DND-41 (cell line): ENCODE measurements around the gene RAI14.
"Not testable (repeated sequence)": the region's sequence is repeated elsewhere in the genome, so short reads cannot be mapped to it uniquely, and the experiment has no call there.

Experiments
- ATAC-seq: fragments of 200-7000 bp; cut with Tn5 transposase; 3 replicates; pipeline ENCODE4 v1.9.1; 2021; ENCODE audit warnings: low read depth; ENCODE audit not compliant: insufficient read depth
- DNase-seq: peaks from one replicate; pipeline ENCODE4 v3.0.0-alpha.2; 2020
- H2AFZ ChIP-seq: 2 replicates; pipeline ENCODE4 v1.6.0; 2012; ENCODE audit warnings: low read depth, low read length
- H3K27ac ChIP-seq: 2 replicates; pipeline ENCODE4 v1.5.1; 2012; ENCODE audit warnings: low read length, inconsistent platforms
- H3K27me3 ChIP-seq: fragments of 200-600 bp; sonication (generic); 2 replicates; pipeline ENCODE4 v1.6.0; 2012; ENCODE audit warnings: low read length, mild to moderate bottlenecking, inconsistent platforms; ENCODE audit not compliant: insufficient read depth, poor library complexity
- H3K36me3 ChIP-seq: 2 replicates; pipeline ENCODE4 v1.5.1; 2012; ENCODE audit warnings: low read length, inconsistent platforms; ENCODE audit not compliant: insufficient read depth
- H3K4me1 ChIP-seq: 2 replicates; pipeline ENCODE4 v1.5.1; 2012; ENCODE audit warnings: mild to moderate bottlenecking, low read length; ENCODE audit not compliant: insufficient read depth
- H3K4me2 ChIP-seq: 2 replicates; pipeline ENCODE4 v1.6.0; 2012; ENCODE audit warnings: mild to moderate bottlenecking, moderate library complexity, low read length, inconsistent platforms; ENCODE audit not compliant: insufficient read depth
- H3K4me3 ChIP-seq, 2 experiments: fragments of 200-600 bp in 1 of 2; shearing (Covaris generic) in 1 of 2; 2 replicates each; pipeline ENCODE4 v1.5.1; 2012 to 2016; ENCODE audit warnings: inconsistent platforms in 2 of 2, low read length in 2 of 2, mild to moderate bottlenecking in 2 of 2, low read depth in 1 of 2, moderate library complexity in 1 of 2
- H3K79me2 ChIP-seq: 2 replicates; pipeline ENCODE4 v1.6.0; 2012; ENCODE audit warnings: low read length, inconsistent platforms; ENCODE audit not compliant: insufficient read depth
- H3K9ac ChIP-seq: 2 replicates; pipeline ENCODE4 v1.6.0; 2012; ENCODE audit warnings: low read depth, mild to moderate bottlenecking, inconsistent platforms, low read length, moderate library complexity
- H3K9me3 ChIP-seq: 2 replicates; pipeline ENCODE4 v1.5.1; 2012; ENCODE audit warnings: low read length, moderate library complexity, mild to moderate bottlenecking, inconsistent platforms; ENCODE audit not compliant: insufficient read depth, severe bottlenecking
- H4K20me1 ChIP-seq: 2 replicates; pipeline ENCODE4 v1.6.0; 2012; ENCODE audit warnings: low read length; ENCODE audit not compliant: insufficient read depth
- CTCF ChIP-seq: IDR thresholded peaks from 2 replicates; pipeline ENCODE4 v1.5.1; 2012; ENCODE audit warnings: borderline replicate concordance, low read length, moderate library complexity, mild to moderate bottlenecking; ENCODE audit not compliant: poor library complexity, severe bottlenecking; ENCODE audit errors: extremely low read depth
- EZH2 ChIP-seq: IDR thresholded peaks from 3 replicates; pipeline ENCODE4 v1.6.1; 2012; ENCODE audit warnings: borderline replicate concordance, low read depth, mild to moderate bottlenecking, moderate library complexity, low read length, inconsistent platforms; ENCODE audit not compliant: severe bottlenecking

RAI14 gene

GRCh38 chr5:34775886-34776285, 119.8 kb downstream of the RAI14 start:
- DNase-seq, result no peak
- Histone ChIP-seq H4K20me1 (no peaks in the 10 kb centered on the region), H2AFZ (no peak overlapping the region), H3K27me3 (no peaks in the 10 kb centered on the region), H3K27ac (no peak overlapping the region), H3K79me2 (no peaks in the 10 kb centered on the region), H3K4me2 (no peak overlapping the region), H3K4me3 (no peak overlapping the region), H3K9ac (no peak overlapping the region), H3K9me3 (no peaks in the 10 kb centered on the region), H3K4me1 (no peaks in the 10 kb centered on the region), H3K36me3 (no peaks in the 10 kb centered on the region)
- no peak for TF ChIP-seq EZH2
- no peak for TF ChIP-seq CTCF
- no peak for ATAC-seq

GRCh38 chr5:34778091-34778850, 122.1 kb downstream of the RAI14 start:
- DNase-seq (no peak), ATAC-seq (no peak)
- Histone ChIP-seq H3K9me3 (no peaks in the 10 kb centered on the region), H3K4me1 (no peaks in the 10 kb centered on the region), H4K20me1 (no peaks in the 10 kb centered on the region), H3K9ac (no peak overlapping the region), H3K4me2 (no peak overlapping the region), H3K36me3 (no peaks in the 10 kb centered on the region), H3K27ac (no peak overlapping the region), H3K27me3 (no peaks in the 10 kb centered on the region), H2AFZ (no peak overlapping the region), H3K4me3 (no peak overlapping the region), H3K79me2 (no peaks in the 10 kb centered on the region)
- TF ChIP-seq EZH2 (no peak), CTCF (no peak)

GRCh38 chr5:34783892-34784291, 127.8 kb downstream of the RAI14 start:
- H3K4me3 ChIP-seq, H3K27me3 ChIP-seq, H3K9ac ChIP-seq, H3K27ac ChIP-seq, H3K36me3 ChIP-seq, H2AFZ ChIP-seq, H3K79me2 ChIP-seq, ATAC-seq, H4K20me1 ChIP-seq, DNase-seq, H3K4me1 ChIP-seq, H3K9me3 ChIP-seq, H3K4me2 ChIP-seq: not testable (repeated sequence)

DNA sequence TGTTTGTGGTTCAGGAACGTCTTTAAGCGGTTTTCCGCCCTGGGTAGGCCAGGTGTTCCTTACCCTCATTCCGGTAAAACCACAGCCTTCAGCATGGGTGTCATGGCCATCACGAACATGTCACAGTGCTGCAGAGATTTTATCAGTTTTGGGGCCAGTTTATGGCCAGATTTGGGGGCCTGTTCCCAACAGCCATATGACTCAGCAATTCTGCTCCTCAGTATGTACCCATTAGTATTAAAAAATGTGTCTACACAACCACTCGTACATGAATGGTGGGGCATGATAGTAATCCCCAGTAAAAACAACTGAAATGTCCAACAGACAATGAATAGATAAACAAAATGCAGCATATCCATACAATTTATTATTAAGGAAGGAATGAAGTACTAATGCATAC, 130.9 kb downstream of the RAI14 start:
- Histone ChIP-seq H3K9me3 (no peaks in the 10 kb centered on the region), H3K27ac (no peak overlapping the region), H2AFZ (no peak overlapping the region), H3K4me2 (no peak overlapping the region), H3K9ac (no peak overlapping the region), H3K27me3 (no peaks in the 10 kb centered on the region), H3K4me1 (no peaks in the 10 kb centered on the region), H3K4me3 (no peak overlapping the region), H4K20me1 (no peaks in the 10 kb centered on the region), H3K79me2 (no peaks in the 10 kb centered on the region), H3K36me3 (no peaks in the 10 kb centered on the region)
- DNase-seq (no peak), ATAC-seq (no peak)
- TF ChIP-seq EZH2 (no peak), CTCF (no peak)
